ENCODE measurements around the gene ARL3. TPM values are rescaled to one million over a fixed set of nuclear protein-coding genes. Genes with fewer than 3 reads are reported as not detected.
"Not testable (repeated sequence)": the region's sequence is repeated elsewhere in the genome, so short reads cannot be mapped to it uniquely, and the experiment has no call there.

ARL3 gene
- total RNA-seq, 1 donor, result 5.8 TPM

GRCh38 chr10:102696736-102697135 is 17.5 kb downstream of the ARL3 start:
- Histone ChIP-seq H3K27me3 (ENCODE audit: insufficient read depth, low read length) (no peaks in the 10 kb centered on the region), H3K4me1 (ENCODE audit: insufficient read depth, low read length) (peaks cover 10% of the 10 kb centered on the region), H3K79me2 (ENCODE audit: insufficient read depth, low read length) (no peaks in the 10 kb centered on the region), H4K20me1 (ENCODE audit: insufficient read depth, low read length) (no peaks in the 10 kb centered on the region), H3K36me3 (ENCODE audit: insufficient read depth, low read length) (peaks cover 30% of the 10 kb centered on the region), H3K9me3 (ENCODE audit: low read depth, low read length) (no peaks in the 10 kb centered on the region), H3K4me2 (ENCODE audit: insufficient read depth, low read length) (no peak overlapping the region), H3K4me3 (ENCODE audit: insufficient read depth, low read length) (no peak overlapping the region), H2AFZ (ENCODE audit: low read length) (no peak overlapping the region), H3K27ac (ENCODE audit: low read depth, low read length) (no peak overlapping the region)
- no peak for DNase-seq (ENCODE audit: insufficient read length, low spot score, missing footprints)
- no peak for TF ChIP-seq CTCF (IDR thresholded peaks at IDR 0.05; ENCODE audit: extremely low read depth, low read depth, low read length)

DNA sequence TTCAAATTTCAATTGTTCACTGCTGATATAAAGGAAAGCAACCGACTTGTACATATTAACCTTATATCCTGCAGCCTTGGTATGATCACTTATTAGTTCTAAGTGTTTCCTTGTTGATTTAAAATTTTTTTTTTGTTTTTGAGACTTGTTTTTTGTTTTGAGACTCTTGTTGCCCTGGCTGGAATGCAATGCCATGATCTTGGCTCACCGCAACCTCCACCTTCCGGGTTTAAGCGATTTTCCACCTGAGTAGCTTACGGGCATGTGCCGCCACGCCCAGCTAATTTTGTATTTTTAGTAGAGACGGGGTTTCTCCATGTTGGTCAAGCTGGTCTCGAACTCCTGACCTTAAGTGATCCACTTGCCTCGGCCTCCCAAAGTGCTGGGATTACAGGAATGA is 18.8 kb downstream of the ARL3 start:
- not testable (repeated sequence) for H3K4me1 ChIP-seq (ENCODE audit: insufficient read depth, low read length); H3K27ac ChIP-seq (ENCODE audit: low read depth, low read length); H3K9me3 ChIP-seq (ENCODE audit: low read depth, low read length); H3K27me3 ChIP-seq (ENCODE audit: insufficient read depth, low read length); DNase-seq (ENCODE audit: insufficient read length, low spot score, missing footprints); H3K4me3 ChIP-seq (ENCODE audit: insufficient read depth, low read length); H2AFZ ChIP-seq (ENCODE audit: low read length); H3K79me2 ChIP-seq (ENCODE audit: insufficient read depth, low read length); H4K20me1 ChIP-seq (ENCODE audit: insufficient read depth, low read length); H3K4me2 ChIP-seq (ENCODE audit: insufficient read depth, low read length)
- H3K36me3 ChIP-seq (ENCODE audit: insufficient read depth, low read length), result peaks cover 30% of the 10 kb centered on the region

- H3K4me1 ChIP-seq (ENCODE audit: insufficient read depth, low read length), result peaks cover 3% of the 10 kb centered on the region
- no peak overlapping the region for H3K27ac ChIP-seq (ENCODE audit: low read depth, low read length)
- H3K36me3 ChIP-seq (ENCODE audit: insufficient read depth, low read length), result peaks cover 2% of the 10 kb centered on the region
- H4K20me1 ChIP-seq (ENCODE audit: insufficient read depth, low read length), result no peaks in the 10 kb centered on the region
- DNase-seq (ENCODE audit: insufficient read length, low spot score, missing footprints), result no peak
- TF ChIP-seq CTCF (IDR thresholded peaks at IDR 0.05; ENCODE audit: extremely low read depth, low read depth, low read length), result no peak
- no peak overlapping the region for H2AFZ ChIP-seq (ENCODE audit: low read length)
- H3K4me3 ChIP-seq (ENCODE audit: insufficient read depth, low read length), result no peak overlapping the region
- H3K27me3 ChIP-seq (ENCODE audit: insufficient read depth, low read length), result no peaks in the 10 kb centered on the region
- no peak overlapping the region for H3K4me2 ChIP-seq (ENCODE audit: insufficient read depth, low read length)
- H3K79me2 ChIP-seq (ENCODE audit: insufficient read depth, low read length), result no peaks in the 10 kb centered on the region
- H3K9me3 ChIP-seq (ENCODE audit: low read depth, low read length), result no peaks in the 10 kb centered on the region
Observed at GRCh38 chr10:102691285-102692066, 22.7 kb downstream of the ARL3 start.

DNA sequence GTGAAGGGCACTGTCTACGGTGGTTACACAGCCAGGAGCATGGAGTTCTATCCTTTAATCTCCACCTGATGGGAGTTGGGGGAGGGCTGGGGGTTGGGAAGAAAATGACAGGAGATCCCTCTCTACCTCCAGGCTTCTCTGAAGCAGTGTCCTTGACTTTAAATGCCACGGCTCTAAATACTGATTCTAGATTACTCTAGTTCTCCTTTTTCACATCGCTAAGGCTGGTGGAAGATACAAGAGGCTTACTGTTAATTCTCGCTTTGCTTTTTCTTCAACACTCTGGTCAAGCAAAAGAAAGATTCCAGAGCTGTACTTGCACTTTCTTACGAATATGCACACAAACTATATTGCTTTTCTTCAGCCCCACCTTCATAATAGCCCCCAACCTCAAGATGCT is 30.5 kb downstream of the ARL3 start:
- H3K4me3 ChIP-seq (ENCODE audit: insufficient read depth, low read length), result no peak overlapping the region
- no peak for TF ChIP-seq CTCF (IDR thresholded peaks at IDR 0.05; ENCODE audit: extremely low read depth, low read depth, low read length)
- no peak overlapping the region for H3K27ac ChIP-seq (ENCODE audit: low read depth, low read length)
- no peak overlapping the region for H3K4me2 ChIP-seq (ENCODE audit: insufficient read depth, low read length)
- peaks cover 13% of the 10 kb centered on the region for H3K36me3 ChIP-seq (ENCODE audit: insufficient read depth, low read length)
- H2AFZ ChIP-seq (ENCODE audit: low read length), result no peak overlapping the region
- H3K4me1 ChIP-seq (ENCODE audit: insufficient read depth, low read length), result peaks cover 3% of the 10 kb centered on the region
- no peak for DNase-seq (ENCODE audit: insufficient read length, low spot score, missing footprints)
- no peaks in the 10 kb centered on the region for H3K27me3 ChIP-seq (ENCODE audit: insufficient read depth, low read length)
- no peaks in the 10 kb centered on the region for H3K9me3 ChIP-seq (ENCODE audit: low read depth, low read length)
- no peaks in the 10 kb centered on the region for H3K79me2 ChIP-seq (ENCODE audit: insufficient read depth, low read length)
- H4K20me1 ChIP-seq (ENCODE audit: insufficient read depth, low read length), result no peaks in the 10 kb centered on the region

All from osteoblast (primary cell).